NCI-H187 (cell line): ENCODE data around the gene TPM3.
"Not testable (repeated sequence)": the region's sequence is repeated elsewhere in the genome, so short reads cannot be mapped to it uniquely, and the experiment has no call there.

Experiments
- DNase-seq, 2 experiments: peaks; one replicate each; lab custom pipeline; 2025; lab: John Stamatoyannopoulos, UW

The TPM3 gene

GRCh38 chr1:154166207-154166606 is 25.7 kb downstream of the TPM3 start:
- DNase-seq, result no peak

- DNase-seq, result no peak
These were observed 32.3 kb downstream of the TPM3 start for GRCh38 chr1:154159554-154159953.

- no peak for DNase-seq
These were observed 33.4 kb downstream of the TPM3 start for GRCh38 chr1:154158307-154159125.

GRCh38 chr1:154157520-154158306 is 34.2 kb downstream of the TPM3 start:
- no peak for DNase-seq

GRCh38 chr1:154155251-154155650 is 36.6 kb downstream of the TPM3 start:
- no peak for DNase-seq

- DNase-seq, result no peak
These were observed 37.2 kb downstream of the TPM3 start, which contains the start of gene NUP210L for GRCh38 chr1:154154534-154155191. TSS of gene NUP210L (minus strand) at chr1:154155073.

- no peak for DNase-seq
These were observed 37.8 kb downstream of the TPM3 start for GRCh38 chr1:154154053-154154452.

- DNase-seq, result no peak
These were observed 40.6 kb downstream of the TPM3 start for GRCh38 chr1:154151311-154151710.

- DNase-seq, result no peak
These were observed 43.1 kb downstream of the TPM3 start for GRCh38 chr1:154148807-154149206.

GRCh38 chr1:154147505-154147904 is 44.4 kb downstream of the TPM3 start:
- not testable (repeated sequence) for DNase-seq

- no peak for DNase-seq
These were observed 45.9 kb downstream of the TPM3 start for GRCh38 chr1:154145986-154146385.

GRCh38 chr1:154142358-154142757 is 49.5 kb downstream of the TPM3 start:
- no peak for DNase-seq

- DNase-seq, result no peak
These were observed 50.7 kb downstream of the TPM3 start for GRCh38 chr1:154141240-154141639.

GRCh38 chr1:154137888-154138287 is 54.0 kb downstream of the TPM3 start:
- no peak for DNase-seq

- no peak for DNase-seq
These were observed 58.6 kb downstream of the TPM3 start for GRCh38 chr1:154133256-154133655.

- no peak for DNase-seq
These were observed 62.4 kb downstream of the TPM3 start for GRCh38 chr1:154129391-154129970.

- DNase-seq, result not testable (repeated sequence)
These were observed 68.7 kb downstream of the TPM3 start for GRCh38 chr1:154123205-154123604.

- DNase-seq, result no peak
These were observed 74.3 kb downstream of the TPM3 start for GRCh38 chr1:154117642-154118041.

- no peak for DNase-seq
These were observed 76.7 kb downstream of the TPM3 start for GRCh38 chr1:154115180-154115579.
